Non-pigmented ciliary epithelial cell (primary cell): ENCODE data around the gene SHC2.
"Not testable (repeated sequence)": the region's sequence is repeated elsewhere in the genome, so short reads cannot be mapped to it uniquely, and the experiment has no call there.

Source experiments
- DNase-seq: peaks from one replicate; pipeline ENCODE4 v3.0.0-alpha.2; 2010; ENCODE audit warnings: low read depth

The SHC2 gene

DNA sequence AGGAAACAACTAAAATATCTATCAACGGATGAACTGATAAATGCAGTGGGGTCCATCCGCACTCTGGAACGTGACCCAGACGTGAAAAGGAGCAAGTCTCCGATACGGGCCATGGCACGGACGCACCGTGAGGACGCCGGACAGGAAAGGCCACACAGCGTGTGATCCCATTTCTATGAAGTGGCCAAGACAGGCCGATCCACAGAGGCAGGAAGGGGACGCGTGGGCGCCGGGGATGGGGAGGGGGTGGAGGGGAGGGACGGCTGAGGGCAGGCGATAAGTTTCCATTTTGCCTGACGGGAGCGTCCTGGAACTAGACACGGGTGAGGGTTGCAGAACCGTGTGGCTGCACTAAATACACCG is 13.8 kb downstream of the SHC2 start:
- no peak for DNase-seq

DNA sequence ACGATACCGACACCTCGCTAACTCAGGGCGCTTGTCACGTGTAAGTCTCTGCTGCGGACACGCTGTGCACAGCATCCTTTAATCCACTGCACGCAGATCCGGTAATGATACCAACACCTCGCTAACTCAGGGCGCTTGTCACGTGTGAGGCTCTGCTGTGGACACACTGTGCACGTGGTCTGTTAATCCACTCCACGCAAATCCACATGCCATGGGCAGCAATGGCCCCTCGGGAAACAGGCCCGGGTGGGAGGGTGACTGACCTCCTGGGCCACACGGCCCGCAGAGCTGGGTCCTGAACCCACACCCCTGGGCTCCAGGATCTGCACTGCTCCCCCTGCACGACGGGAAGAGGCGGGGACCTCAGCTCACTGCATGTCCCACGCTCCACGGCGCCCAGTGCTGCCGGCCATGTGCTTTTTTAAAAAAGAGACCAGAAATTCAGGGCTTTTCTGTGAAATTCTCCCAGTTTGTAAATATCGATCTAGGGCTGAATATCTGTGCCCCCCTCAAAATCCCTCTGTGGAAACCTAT is 16.1 kb downstream of the SHC2 start:
- no peak for DNase-seq

DNA sequence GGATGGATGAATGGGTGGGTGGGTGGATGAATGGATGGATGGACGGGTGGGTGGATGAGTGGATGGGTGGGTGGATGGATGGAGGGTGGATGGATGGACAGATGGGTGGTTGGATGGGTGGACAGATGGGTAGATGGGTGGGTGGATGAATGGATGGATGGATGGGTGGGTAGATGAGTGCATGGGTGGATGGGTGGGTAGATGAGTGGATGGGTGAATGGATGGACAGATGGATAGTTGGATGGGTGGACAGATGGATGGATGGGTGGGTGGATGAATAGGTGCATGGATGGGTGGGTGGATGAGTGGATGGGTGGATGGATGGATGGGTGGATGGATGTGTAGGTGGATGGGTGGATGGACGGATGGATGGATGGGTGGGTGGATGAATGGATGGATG is 17.8 kb downstream of the SHC2 start:
- DNase-seq: no peak

DNA sequence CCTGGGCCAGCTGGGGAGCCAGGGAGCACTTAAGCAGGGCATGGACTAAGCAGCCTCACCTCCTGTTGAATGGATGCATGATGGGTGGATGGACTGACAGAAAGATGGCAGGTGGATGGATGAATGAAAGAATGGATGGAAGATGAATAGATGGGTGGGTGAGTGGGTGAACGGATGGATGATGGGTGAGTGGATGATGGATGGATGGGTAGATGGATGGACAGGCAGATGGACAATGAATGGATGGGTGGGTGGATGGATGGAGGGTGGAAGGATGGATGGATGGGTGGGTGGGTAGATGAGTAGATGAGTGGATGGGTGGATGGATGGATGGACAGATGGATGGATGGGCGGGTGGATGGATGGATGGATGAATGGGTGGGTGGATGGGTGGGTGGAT is 18.7 kb downstream of the SHC2 start:
- DNase-seq: no peak

DNA sequence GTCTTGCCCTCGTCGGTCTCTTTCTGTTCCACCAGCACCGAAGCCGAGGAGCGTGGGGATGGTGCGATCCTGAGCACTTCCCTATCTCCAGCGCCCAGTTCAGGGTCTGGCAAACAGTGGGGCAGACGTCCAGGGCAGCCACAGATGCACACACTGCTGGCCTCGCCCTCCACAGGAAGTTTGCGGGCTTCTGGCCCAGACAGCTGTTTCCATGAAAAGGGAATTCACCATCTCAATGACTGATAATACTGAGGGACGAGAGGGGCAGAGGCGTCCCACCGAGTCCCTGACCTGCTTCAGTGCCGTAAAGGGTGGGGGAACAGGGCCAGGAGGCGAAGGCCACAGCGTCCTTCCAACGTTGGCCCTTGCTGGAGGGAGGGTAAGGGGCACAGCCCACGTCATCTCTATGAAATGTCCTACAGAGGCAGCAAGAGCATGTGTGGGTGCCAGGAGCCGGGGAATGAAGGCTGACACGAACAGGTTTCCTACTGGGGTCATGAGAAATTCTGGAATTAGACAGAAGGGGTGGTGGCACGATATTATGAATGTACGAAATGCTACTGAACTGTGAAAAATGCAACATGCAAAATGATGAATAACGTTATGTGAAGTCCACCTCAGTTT is 19.5 kb downstream of the SHC2 start:
- DNase-seq: no peak

DNA sequence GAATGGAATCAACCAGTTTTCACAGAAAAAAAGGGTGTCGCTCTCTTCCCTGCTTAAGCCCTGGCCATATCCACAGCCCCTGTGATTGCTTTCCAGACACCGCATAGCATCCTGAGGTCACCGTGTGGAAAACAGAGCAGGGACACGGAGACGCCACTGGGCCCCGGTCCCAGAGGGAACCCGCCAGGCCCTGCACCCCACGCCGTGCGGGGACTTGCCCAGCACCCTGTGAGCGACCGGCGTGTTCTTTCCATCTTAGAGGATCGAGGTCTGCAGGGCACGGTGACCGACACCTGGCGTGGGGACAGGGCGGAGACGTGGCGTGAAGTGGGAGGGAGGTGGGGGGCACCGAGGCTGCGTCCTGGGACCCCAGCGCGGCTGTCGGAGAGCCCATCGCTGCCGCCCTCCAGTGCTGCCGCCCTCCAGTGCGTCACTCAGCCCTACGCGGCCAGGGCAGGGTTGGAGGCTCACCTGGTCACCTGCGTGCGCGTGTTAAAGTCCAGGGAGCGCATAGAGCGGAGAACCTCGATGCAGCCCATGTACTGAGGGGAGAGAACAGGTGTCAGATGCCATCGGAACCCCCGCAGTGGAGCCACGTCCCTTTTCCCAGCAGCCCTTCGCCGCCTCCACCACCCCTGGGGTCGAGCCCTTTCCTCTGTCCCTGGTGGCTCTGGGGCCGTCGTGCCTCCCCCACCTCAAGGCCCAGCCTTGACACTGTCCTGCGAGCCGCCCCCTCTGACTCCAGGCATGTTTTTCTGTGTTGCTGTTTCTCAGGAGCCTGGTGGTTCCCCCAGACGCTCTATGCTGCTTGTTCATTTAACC is 20.2 kb downstream of the SHC2 start:
- no peak for DNase-seq

DNA sequence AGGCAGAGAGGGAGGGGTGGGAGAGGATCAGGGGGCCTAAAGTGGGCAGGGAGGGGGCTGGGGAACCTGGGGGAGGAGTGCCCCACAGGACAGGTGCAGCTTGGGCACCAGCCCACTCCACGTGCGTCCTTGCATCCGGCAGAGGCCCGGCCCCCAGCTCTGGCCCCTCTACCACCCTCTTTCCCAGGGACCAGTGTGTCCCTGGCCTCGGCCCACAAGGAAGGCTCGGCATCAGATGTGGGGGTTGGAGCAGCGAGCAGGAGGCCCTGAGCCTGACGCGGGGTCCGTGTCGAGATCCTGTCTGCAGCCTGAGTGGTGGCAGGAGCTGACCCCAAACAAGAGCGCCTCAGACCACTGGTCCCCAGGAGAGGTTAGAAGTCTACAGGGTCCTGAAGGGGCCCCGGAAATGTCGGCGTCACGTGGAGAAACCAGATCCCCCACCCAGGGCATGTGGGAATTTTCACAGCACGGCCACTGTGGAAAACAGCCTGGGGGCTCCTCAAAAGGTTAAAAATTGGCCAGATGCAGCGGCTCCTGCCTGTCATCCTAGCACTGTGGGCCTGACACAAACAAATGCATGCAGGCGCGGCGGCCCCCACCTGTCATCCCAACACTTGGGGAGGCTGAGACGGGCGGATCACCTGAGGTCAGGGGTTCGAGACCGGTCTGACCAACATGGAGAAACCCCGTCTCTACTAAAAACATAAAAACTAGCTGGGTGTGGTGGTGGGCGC is 21.5 kb downstream of the SHC2 start:
- DNase-seq: no peak

DNA sequence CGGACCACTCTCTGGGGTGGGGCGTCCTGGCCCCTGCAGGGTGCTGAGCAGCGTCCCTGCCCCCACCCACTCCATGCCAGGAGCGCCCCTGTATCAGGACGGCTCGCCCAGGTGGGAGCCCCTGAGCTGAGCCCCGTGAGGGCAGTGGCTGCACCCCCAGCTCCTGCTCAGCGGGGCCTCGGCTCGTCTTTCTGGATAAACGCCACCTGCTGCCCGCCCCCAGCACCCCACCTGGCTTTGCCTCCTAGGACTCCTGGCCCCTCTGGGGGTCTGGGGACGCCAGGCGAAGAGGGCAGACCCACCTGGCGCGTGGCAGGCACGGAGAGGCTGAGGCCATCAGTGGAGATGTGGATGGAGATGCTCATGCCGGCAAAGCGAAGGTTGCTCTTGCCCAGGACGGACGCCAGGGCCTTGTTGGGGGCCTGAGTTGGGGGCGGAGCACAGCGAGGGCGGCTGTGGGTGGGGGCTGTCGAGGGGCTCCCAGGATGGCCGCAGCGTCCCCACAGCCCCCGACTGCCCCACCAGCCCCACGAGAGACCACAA is 22.3 kb downstream of the SHC2 start:
- DNase-seq: no peak

DNA sequence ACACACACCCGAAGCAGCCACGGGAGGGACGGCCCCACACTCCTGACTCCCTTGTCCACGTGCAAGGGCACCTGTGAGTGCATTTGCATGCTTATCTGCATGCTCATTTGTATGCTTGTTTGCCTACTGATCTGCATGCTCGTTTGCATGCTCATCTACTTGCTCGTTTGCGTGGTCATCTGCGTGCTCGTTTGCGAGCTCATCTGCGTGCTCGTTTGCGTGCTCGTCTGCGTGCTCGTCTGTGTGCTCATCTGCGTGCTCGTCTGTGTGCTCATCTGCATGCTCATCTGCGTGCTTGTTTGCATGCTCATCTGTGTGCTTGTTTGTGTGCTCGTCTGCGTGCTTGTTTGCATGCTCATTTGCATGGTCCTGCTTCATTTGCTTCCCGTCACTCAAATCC is 23.8 kb downstream of the SHC2 start:
- no peak for DNase-seq

DNA sequence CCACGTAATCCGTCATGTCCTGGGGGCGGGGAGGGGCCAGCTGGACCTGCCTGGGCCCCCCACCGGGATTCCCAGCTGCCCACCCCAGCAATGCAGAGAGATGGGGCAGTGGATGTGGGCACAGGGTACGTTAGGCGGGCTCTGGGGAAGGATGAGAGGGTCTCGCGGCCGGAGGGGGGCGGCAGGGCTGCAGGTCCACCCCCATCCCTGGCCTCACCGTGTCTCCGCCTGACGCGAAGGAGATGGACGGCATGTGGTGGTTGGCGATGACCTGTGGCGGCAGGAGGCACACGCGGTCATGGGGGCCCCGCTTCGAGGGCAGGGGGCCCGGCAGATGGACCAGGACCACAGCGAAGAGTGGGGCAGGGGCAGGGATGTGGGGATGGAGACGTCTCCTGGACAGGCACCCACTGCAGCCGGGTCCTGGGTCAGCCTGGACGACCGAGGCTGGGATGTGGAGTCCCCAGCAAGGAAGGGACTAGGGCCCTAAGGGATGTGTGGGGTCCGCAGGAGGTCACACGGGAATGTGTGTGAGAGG is 24.4 kb downstream of the SHC2 start:
- DNase-seq: no peak

DNA sequence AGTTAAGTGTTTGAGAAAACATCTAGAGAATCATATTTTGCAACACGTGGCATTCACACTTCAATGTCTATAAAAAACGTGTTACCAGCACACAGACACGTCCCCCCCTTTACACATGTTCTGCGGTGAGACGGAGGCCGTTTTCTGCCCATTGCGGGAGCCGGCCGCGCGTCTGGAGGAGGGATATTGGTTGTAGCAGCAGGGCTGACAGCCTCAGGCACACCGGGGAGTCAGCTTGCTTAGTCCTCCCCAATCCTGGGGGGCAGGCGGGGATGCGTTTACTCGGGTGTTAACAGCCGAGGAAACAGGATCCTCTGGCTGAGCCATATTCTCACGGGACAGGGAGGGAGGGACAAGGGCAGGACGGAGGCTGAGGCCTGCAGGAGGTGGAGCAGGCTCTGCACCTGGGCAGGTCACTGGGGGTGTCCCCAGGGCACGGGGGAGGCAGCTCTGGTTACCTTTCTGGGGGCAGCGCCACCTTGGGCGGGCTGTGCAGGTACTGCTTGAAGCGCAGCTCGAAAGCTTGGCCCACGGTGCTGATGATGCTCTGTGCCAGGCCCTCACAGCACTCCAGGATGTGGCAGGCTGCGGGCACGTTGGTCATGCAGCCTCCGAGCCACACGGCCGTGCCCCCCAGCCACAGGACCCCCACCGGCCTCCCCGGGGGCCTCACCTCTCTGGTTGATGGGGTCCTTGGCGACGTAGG is 25.0 kb downstream of the SHC2 start:
- no peak for DNase-seq

DNA sequence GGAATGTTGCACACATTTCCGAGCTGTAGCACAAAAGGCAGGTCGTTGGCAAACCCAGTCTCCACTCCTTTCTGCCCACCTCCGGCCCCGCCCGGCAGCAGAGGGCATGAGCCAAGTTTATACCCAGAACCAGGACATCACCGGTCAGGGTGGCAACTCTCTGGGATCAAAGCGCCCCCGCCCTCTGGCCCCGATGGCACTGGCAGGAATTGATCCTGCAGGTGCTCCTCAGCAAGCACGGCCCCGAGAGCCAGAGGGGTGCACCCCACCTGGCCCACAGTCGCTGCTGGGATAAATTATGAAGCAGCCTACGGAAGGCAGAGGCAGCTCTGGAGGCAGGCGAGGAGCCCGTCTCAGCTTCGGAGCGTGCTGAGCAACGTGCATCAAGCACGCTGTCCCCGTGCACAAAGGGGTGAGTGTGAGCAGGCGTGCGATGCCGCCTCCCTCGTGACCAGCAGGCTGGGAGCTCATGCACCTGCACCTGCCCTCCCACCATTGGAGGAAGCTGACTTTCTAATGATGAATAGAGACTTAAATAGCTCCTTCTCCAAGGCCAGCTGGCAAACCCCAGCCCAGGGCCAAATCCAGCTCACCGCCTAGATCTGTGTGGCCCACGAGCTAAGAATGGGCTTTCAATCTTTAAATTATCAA is 25.7 kb downstream of the SHC2 start:
- no peak for DNase-seq

DNA sequence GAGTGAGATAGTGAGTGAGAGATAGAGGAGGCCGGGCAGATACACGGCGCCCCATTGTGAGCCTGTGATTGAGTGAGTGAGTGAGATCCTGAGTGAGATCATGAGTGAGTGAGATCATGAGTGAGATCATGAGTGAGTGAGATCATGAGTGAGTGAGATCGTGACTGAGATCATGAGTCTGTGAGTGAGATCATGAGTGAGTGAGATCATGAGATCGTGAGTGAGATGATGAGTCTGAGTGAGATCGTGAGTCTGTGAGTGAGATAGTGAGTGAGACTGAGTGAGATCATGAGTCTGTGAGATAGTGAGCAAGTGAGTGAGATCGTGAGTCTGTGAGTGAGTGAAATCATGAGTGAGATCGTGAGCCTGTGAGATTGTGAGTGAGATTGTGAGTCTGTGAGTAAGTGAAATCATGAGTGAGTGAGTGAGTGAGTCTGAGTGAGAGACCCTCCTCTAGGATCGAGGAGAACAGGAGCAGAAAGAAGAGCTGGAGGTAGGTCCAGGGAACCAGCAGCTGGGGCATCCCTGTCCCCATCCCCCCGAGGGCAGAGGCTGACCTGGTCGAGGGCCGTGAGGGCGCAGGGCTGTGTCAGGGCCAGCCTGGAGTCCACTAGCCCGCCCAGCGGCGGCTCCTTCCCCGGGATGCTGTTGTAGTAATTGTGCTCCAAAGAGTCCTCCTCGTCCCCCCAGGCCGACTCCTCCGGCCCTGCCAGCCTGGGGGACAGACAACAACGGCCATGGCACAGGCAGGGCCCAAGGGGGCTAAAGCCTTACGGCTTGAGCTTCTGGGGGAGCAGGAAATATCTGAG is 26.5 kb downstream of the SHC2 start:
- DNase-seq: no peak

DNA sequence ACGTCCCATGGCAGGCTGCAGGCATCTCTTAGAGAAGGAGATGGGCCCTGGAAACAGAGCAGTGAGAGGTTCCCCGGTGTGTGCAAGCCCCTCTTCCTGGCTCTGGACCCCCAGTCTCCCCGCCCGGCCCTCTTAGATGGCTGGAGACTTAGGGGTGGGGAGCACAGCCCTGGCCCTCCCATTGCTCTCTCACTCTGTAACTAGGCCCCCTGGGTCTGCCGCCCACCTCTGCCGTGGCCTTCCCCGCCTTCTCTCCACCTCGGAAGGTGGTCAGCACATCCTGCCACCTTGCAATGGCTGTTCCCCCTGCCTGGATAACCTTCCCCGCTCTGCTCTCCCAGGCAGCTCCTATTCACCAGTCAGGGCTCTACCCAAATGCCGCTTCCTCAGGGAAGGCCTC is 30.1 kb downstream of the SHC2 start:
- no peak for DNase-seq

DNA sequence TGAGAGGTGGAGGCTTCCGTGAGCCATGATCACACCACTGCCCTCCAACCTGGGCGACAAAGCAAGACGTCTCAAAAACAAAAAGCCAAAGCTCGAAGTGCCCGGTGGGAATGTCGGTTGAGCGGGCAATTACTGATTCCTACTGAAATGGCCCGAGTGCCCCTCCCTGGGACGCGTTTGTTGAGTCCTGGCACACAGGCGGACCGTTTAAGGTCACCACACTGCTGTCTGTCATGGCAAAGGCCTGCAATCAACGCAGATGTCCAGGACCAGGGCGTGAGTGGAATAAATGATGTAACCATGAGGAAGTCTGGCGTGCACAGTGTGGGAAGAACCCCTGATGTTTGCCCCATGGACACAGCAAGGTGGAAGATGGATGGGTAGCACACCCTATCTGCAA is 32.7 kb downstream of the SHC2 start:
- no peak for DNase-seq

DNA sequence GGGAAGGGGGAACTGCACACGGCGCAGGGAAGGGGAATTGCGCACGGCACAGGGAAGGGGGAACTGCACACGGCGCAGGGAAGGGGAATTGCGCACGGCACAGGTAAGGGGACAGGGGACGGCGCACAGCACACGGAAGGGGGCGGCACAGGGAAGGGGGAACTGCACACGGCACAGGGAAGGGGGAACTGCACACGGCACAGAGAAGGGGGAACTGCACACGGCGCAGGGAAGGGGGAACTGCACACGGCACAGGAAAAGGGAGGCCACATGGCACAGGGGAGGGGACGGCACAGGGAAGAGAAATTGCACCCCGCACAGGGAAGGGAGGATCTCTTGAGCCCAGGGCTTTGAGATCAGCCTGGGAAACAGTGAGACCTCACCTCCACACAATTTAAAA is 33.2 kb downstream of the SHC2 start:
- not testable (repeated sequence) for DNase-seq

DNA sequence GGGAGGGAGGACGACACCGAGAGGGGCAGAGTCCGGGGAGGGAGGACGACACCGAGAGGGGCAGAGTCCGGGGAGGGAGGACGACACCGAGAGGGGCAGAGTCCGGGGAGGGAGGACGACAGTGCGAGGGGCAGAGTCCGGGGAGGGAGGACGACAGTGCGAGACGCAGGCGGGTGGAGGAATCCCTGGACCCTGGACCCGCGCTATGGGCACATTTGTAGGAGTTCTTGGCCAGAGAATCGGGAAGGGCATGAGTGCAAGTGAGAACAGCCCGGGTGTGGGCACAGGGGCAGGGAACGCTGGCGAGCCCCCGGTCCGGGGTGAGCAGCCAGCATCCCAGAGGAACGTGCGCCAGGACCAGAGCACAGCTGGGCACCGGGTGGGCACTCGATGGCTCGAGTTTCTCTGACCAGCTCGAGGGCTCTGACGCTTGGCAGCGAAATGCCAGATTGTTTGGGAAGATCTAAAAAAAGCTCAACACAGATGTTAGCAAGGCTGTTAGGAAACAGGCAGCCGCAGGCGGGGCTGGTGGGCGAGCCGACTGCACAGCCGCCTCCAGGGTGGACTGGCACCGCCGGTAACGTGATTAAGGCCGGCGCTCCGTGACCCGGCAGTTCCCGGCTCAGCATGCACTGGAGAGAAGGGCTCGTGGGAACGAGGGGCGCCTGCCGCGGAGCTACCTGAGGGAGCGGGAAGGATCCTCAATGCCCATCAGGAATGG is 33.9 kb downstream of the SHC2 start:
- DNase-seq: no peak

DNA sequence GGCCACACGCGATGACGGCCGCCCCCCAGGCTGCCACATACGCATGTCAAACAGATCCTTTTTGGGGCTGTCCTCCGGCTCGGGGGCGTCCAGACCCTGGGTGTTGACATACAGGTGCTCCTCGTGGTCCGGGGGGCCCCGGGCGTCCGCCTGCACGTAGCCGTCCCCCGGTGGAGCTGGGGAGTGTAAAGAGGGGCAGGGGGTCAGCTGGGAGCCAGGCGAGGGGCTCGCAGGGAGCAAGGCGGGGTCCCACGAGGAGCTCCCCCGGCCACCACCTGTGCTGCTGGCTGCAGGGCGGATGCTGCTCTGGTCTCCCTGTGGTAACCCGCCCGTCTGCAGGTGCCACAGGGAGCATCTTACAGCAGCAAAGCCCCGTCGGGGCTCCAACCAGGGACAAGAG is 35.8 kb downstream of the SHC2 start:
- DNase-seq: no peak

DNA sequence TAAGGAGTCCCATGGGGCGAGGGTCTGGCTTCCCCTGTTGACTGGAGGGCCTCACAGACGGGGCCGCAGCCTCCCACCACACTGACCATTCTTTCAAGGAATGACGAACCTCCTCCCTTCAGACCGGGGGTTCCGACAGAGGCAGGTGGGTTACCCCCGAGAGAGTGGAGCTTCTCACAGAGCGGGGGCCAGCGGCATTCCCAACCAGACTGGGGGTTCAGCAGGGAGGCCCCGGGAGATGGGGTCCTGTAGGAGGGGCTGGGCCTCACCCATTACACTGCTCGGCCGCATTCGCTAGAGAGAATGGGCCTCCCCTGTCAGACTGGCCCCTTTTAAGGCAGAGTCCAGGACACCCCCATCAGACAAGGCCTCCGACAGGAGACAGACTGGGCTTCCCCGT is 36.3 kb downstream of the SHC2 start:
- no peak for DNase-seq
